CD14-positive monocyte (primary cell): ENCODE data around the gene RASGRP3. TPM values are rescaled to one million over a fixed set of nuclear protein-coding genes. Genes with fewer than 3 reads are reported as not detected.

ENCODE experiments used
- DNase-seq, 3 donors: peaks; one replicate each; pipeline ENCODE4 v3.0.0-alpha.2; 2011 to 2022
- H2AFZ ChIP-seq: 2 replicates; pipeline ENCODE4 v1.6.0; 2012; ENCODE audit warnings: mild to moderate bottlenecking, low read depth, low read length, inconsistent platforms; ENCODE audit not compliant: insufficient read depth, poor library complexity, severe bottlenecking
- H3K27ac ChIP-seq, 2 donors: 1 replicate in 1 of 2; 2 replicates in 1 of 2; pipeline ENCODE4 v1.5.1; 2012 to 2013; ENCODE audit warnings: low read length in 2 of 2, control low read depth in 1 of 2, inconsistent platforms in 1 of 2, low read depth in 1 of 2, mild to moderate bottlenecking in 1 of 2
- H3K27me3 ChIP-seq, 2 donors: one replicate each; pipeline versions ENCODE4 v1.6.0 to v1.6.1; 2011 to 2013; ENCODE audit warnings: low read length in 2 of 2; ENCODE audit not compliant: control insufficient read depth in 2 of 2, insufficient read depth in 2 of 2
- H3K36me3 ChIP-seq, 2 donors: replicated peaks in 1 of 2; 1 replicate in 1 of 2; 2 replicates in 1 of 2; pipeline versions ENCODE4 v1.5.1 to v1.6.1; 2012 to 2013; ENCODE audit warnings: low read length in 2 of 2, control low read depth in 1 of 2, inconsistent platforms in 1 of 2, mild to moderate bottlenecking in 1 of 2; ENCODE audit not compliant: insufficient read depth in 2 of 2, control insufficient read depth in 1 of 2
- H3K4me1 ChIP-seq, 2 donors: 1 replicate in 1 of 2; 2 replicates in 1 of 2; pipeline versions ENCODE4 v1.5.1 to v1.6.1; 2012 to 2013; ENCODE audit warnings: low read length in 2 of 2, control low read depth in 1 of 2, inconsistent platforms in 1 of 2, mild to moderate bottlenecking in 1 of 2, moderate library complexity in 1 of 2; ENCODE audit not compliant: insufficient read depth in 2 of 2, control insufficient read depth in 1 of 2
- H3K4me2 ChIP-seq: replicated peaks from 2 replicates; pipeline ENCODE3; 2012; ENCODE audit warnings: low read length, moderate library complexity, mild to moderate bottlenecking; ENCODE audit not compliant: poor library complexity, severe bottlenecking; ENCODE audit errors: extremely low read depth
- H3K4me3 ChIP-seq, 3 experiments: fragments of 200-600 bp in 1 of 3; sonication (generic) in 1 of 3; replicated peaks in 1 of 3; 1 replicate in 2 of 3; 2 replicates in 1 of 3; pipeline ENCODE4 v1.5.1; 2011 to 2013; ENCODE audit warnings: low read length in 3 of 3, mild to moderate bottlenecking in 3 of 3, control low read depth in 2 of 3, low read depth in 2 of 3, inconsistent platforms in 1 of 3, moderate library complexity in 1 of 3
- H3K79me2 ChIP-seq: 2 replicates; pipeline ENCODE4 v1.6.0; 2012; ENCODE audit warnings: mild to moderate bottlenecking, control low read depth, inconsistent platforms, low read length, moderate library complexity; ENCODE audit not compliant: insufficient read depth
- H3K9ac ChIP-seq: 2 replicates; pipeline ENCODE4 v1.6.0; 2017; ENCODE audit warnings: low read length, mild to moderate bottlenecking; ENCODE audit not compliant: insufficient read depth, poor library complexity, severe bottlenecking
- H3K9me3 ChIP-seq, 2 donors: replicated peaks in 1 of 2; 1 replicate in 1 of 2; 2 replicates in 1 of 2; pipeline versions ENCODE4 v1.5.1 to v1.6.1; 2012 to 2013; ENCODE audit warnings: low read length in 2 of 2, control low read depth in 1 of 2; ENCODE audit not compliant: control insufficient read depth in 1 of 2, insufficient read depth in 1 of 2
- H4K20me1 ChIP-seq: 2 replicates; pipeline ENCODE4 v1.6.0; 2012; ENCODE audit warnings: mild to moderate bottlenecking, low read length, control low read depth, moderate library complexity; ENCODE audit not compliant: insufficient read depth
- H3K27ac Mint-ChIP-seq, 7 donors: one replicate each; pipeline ENCODE4 v1.8.0; 2020; ENCODE audit warnings: mild to moderate bottlenecking in 7 of 7, mixed read lengths in 7 of 7, moderate library complexity in 6 of 7, inconsistent platforms in 2 of 7
- H3K27me3 Mint-ChIP-seq, 3 donors: one replicate each; pipeline ENCODE4 v1.8.0; 2021 to 2022; ENCODE audit warnings: low read depth in 3 of 3, mild to moderate bottlenecking in 3 of 3, mixed read lengths in 3 of 3, moderate library complexity in 3 of 3, inconsistent platforms in 1 of 3
- H3K36me3 Mint-ChIP-seq, 2 donors: one replicate each; pipeline ENCODE4 v1.8.0; 2020; ENCODE audit warnings: mixed read lengths in 2 of 2, inconsistent platforms in 1 of 2, mild to moderate bottlenecking in 1 of 2
- H3K4me1 Mint-ChIP-seq: one replicate; pipeline ENCODE4 v1.8.0; 2020; ENCODE audit warnings: mild to moderate bottlenecking, mixed read lengths
- H3K4me3 Mint-ChIP-seq, 2 donors: one replicate each; pipeline ENCODE4 v1.8.0; 2020; ENCODE audit warnings: mild to moderate bottlenecking in 2 of 2, mixed read lengths in 2 of 2, moderate library complexity in 1 of 2
- H3K9me3 Mint-ChIP-seq, 7 donors: one replicate each; pipeline ENCODE4 v1.8.0; 2020 to 2022; ENCODE audit warnings: mixed read lengths in 7 of 7, mild to moderate bottlenecking in 6 of 7, moderate library complexity in 6 of 7, inconsistent platforms in 2 of 7
- WGBS: methylation state at CpG from one replicate; pipeline ENCODE4 v1.1.5; 2013; ENCODE audit warnings: missing lambda C conversion rate; ENCODE audit not compliant: insufficient coverage; 5-methylcytosine and 5-hydroxymethylcytosine counted together
- intact Hi-C, 2 donors: fragments of 100-400 bp; cut with micrococcal nuclease; formaldehyde crosslinking; loops; one replicate each; pipeline versions ENCODE4 v1.15.0 to v1.15.1; 2023
- polyA plus RNA-seq, 3 donors: library from polyadenylated mRNA; depleted of rRNA in 1 of 3; unstranded in 2 of 3; stranded (reverse) in 1 of 3; fragments of 300-500 nt in 2 of 3; fragments of >200 nt in 1 of 3; fragmentation: Illumina TruSeq in 2 of 3; gene quantifications; 1 replicate in 2 of 3; 2 replicates in 1 of 3; pipeline ENCODE4 v1.2.3, GENCODE V29; 2012 to 2021
- TF ChIP-seq, protein P1 (sequence below): fragments of 200-600 bp; IDR thresholded peaks from one replicate; pipeline ENCODE4 v1.8.0; 2022; ENCODE audit warnings: antibody characterized with exemption, mild to moderate bottlenecking

RASGRP3 gene
- polyA plus RNA-seq, 3 donors = 0.62 to 0.89 (median 0.84) TPM

DNA sequence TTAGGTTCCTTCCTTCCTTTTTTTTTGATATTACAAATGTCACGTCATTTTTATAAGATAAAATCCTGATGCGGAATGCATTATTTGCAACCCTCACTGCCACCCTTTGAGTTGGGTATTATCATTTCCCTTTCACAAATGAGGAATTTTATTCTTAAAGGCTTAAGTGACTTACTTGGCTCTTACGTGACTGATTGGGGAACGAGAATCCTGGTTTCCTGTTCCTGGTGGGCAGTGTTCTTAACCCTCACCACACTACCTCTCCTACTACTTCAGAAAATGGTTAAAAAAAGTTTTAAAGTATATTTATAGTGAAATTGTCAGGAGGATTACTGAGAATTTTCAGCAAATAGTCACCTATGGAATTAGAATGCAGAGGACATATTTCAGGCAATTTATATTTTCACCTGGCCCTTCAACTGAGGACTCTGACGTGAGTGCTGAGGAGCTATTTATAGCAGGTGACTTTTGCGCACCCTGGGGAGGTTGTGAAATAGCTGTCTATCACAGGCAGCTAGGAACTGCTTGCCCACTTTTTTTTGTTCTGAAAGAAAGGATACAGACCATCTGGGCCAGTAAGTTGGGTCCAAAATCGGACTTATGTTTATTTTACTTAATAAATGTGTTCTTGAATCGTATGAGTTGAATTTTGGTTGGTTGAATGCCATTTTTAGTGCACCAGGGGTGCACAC lies 18.7 kb upstream of the RASGRP3 start:
- peak overlapping the region in 1 of 2 donors; percentile 46 for H3K4me3 Mint-ChIP-seq
- Histone ChIP-seq H4K20me1 (no peaks in the 10 kb centered on the region), H3K36me3 (no peaks in the 10 kb centered on the region), H3K79me2 (no peaks in the 10 kb centered on the region), H3K9ac (no peak overlapping the region), H3K4me2 (no peak overlapping the region), H3K4me3 (no peak overlapping the region), H2AFZ (no peak overlapping the region), H3K4me1 (peaks cover 8% of the 10 kb centered on the region in 2 donors), H3K27ac (no peak overlapping the region), H3K9me3 (peaks cover 0 to 2% of the 10 kb centered on the region in 2 donors), H3K27me3 (no peaks in the 10 kb centered on the region)
- peaks cover 0 to 15% (median 5%) of the 10 kb centered on the region in 7 donors for H3K9me3 Mint-ChIP-seq
- WGBS = 0% methylated on average over 2 of the region's 8 CpGs
- H3K36me3 Mint-ChIP-seq = no peaks in the 10 kb centered on the region
- TF ChIP-seq, protein P1, sequence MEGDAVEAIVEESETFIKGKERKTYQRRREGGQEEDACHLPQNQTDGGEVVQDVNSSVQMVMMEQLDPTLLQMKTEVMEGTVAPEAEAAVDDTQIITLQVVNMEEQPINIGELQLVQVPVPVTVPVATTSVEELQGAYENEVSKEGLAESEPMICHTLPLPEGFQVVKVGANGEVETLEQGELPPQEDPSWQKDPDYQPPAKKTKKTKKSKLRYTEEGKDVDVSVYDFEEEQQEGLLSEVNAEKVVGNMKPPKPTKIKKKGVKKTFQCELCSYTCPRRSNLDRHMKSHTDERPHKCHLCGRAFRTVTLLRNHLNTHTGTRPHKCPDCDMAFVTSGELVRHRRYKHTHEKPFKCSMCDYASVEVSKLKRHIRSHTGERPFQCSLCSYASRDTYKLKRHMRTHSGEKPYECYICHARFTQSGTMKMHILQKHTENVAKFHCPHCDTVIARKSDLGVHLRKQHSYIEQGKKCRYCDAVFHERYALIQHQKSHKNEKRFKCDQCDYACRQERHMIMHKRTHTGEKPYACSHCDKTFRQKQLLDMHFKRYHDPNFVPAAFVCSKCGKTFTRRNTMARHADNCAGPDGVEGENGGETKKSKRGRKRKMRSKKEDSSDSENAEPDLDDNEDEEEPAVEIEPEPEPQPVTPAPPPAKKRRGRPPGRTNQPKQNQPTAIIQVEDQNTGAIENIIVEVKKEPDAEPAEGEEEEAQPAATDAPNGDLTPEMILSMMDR = no peak
- peaks cover 7% of the 10 kb centered on the region for H3K4me1 Mint-ChIP-seq
- peaks cover 0 to 3% (median 0%) of the 10 kb centered on the region in 3 donors for H3K27me3 Mint-ChIP-seq
- no peak overlapping the region for H3K27ac Mint-ChIP-seq
- intact Hi-C loops = no loop called here
- no peak for DNase-seq

DNA sequence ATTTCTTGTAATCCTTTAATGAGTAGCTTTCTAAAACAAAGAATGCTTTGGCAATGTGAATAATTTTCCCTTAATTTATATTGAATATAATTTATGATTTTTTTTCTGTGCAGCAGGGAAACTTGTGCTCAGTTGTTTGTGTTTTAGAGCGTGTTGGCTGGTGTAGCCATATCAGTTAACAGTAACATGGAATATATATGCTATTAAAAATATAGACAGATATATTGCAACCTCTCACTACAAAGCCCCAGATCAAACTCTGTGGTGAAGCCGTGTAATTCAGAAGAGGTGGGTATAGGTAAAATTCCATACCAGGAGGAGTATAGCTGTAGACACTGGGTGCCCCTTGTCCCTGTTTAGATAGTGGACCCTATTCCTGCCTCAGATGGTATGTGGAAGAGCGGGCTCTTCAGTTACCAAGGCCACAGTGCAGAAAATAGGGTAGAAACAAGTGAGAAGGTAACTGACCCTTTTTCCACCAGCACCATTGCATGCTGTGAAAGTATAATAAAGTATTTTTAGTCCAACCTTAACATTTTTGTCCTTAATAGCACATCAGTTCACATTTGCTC lies 18.1 kb upstream of the RASGRP3 start:
- DNase-seq = no peak
- H3K4me2 ChIP-seq = no peak overlapping the region
- H3K27me3 Mint-ChIP-seq = peaks cover 0 to 3% (median 0%) of the 10 kb centered on the region in 3 donors
- peaks cover 8% of the 10 kb centered on the region in 2 donors for H3K4me1 ChIP-seq
- no peaks in the 10 kb centered on the region for H3K36me3 ChIP-seq
- no peaks in the 10 kb centered on the region for H4K20me1 ChIP-seq
- no peaks in the 10 kb centered on the region for H3K27me3 ChIP-seq
- no peak overlapping the region for H3K4me3 ChIP-seq
- H3K27ac Mint-ChIP-seq = no peak overlapping the region
- peaks cover 0 to 9% (median 3%) of the 10 kb centered on the region in 7 donors for H3K9me3 Mint-ChIP-seq
- no peaks in the 10 kb centered on the region for H3K36me3 Mint-ChIP-seq
- TF ChIP-seq, protein P1 = no peak
- no peak overlapping the region for H3K27ac ChIP-seq
- H3K4me3 Mint-ChIP-seq = no peak overlapping the region
- H3K4me1 Mint-ChIP-seq = peaks cover 7% of the 10 kb centered on the region
- intact Hi-C loops = no loop called here
- H3K9ac ChIP-seq = no peak overlapping the region
- WGBS = 80% methylated on average over 1 of the region's 3 CpGs
- no peaks in the 10 kb centered on the region for H3K9me3 ChIP-seq
- no peaks in the 10 kb centered on the region for H3K79me2 ChIP-seq
- H2AFZ ChIP-seq = no peak overlapping the region
